Hepatocyte (in vitro differentiated cells): ENCODE results near the gene FBXW5.

ENCODE experiments used
- EZH2 ChIP-seq: fragments of 200-600 bp; sonication (generic); IDR thresholded peaks from 2 replicates; pipeline ENCODE4 v1.6.1; 2016; ENCODE audit warnings: antibody characterized with exemption, mild to moderate bottlenecking, borderline replicate concordance
- TF ChIP-seq, protein P1 (sequence below): fragments of 200-600 bp; sonication (generic); IDR thresholded peaks from 2 replicates; pipeline ENCODE4 v1.5.1; 2016; ENCODE audit warnings: antibody characterized with exemption, mild to moderate bottlenecking; ENCODE audit not compliant: poor library complexity

- TF ChIP-seq, protein P1, sequence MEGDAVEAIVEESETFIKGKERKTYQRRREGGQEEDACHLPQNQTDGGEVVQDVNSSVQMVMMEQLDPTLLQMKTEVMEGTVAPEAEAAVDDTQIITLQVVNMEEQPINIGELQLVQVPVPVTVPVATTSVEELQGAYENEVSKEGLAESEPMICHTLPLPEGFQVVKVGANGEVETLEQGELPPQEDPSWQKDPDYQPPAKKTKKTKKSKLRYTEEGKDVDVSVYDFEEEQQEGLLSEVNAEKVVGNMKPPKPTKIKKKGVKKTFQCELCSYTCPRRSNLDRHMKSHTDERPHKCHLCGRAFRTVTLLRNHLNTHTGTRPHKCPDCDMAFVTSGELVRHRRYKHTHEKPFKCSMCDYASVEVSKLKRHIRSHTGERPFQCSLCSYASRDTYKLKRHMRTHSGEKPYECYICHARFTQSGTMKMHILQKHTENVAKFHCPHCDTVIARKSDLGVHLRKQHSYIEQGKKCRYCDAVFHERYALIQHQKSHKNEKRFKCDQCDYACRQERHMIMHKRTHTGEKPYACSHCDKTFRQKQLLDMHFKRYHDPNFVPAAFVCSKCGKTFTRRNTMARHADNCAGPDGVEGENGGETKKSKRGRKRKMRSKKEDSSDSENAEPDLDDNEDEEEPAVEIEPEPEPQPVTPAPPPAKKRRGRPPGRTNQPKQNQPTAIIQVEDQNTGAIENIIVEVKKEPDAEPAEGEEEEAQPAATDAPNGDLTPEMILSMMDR = no peak
- no peak for TF ChIP-seq EZH2
Measured at GRCh38 chr9:136945333-136946227, 1.0 kb upstream of the FBXW5 start.
